Ovary (tissue), 9 donors: ENCODE data around the gene ATRN. TPM values are rescaled to one million over a fixed set of nuclear protein-coding genes. Genes with fewer than 3 reads are reported as not detected.

Experiments
- DNase-seq, 5 donors: peaks; one replicate each; pipeline ENCODE4 v3.0.0-alpha.2; 2019 to 2020
- H3K27ac ChIP-seq, 2 donors: fragments of 200-600 bp; one replicate each; pipeline versions ENCODE4 v1.5.1 to v1.8.0; 2019 to 2022
- H3K27me3 ChIP-seq: fragments of 200-600 bp; one replicate; pipeline ENCODE4 v1.8.0; 2022
- H3K36me3 ChIP-seq: fragments of 200-600 bp; sonication (generic); one replicate; pipeline ENCODE4 v1.5.1; 2019
- H3K4me1 ChIP-seq: one replicate; pipeline ENCODE4 v1.8.1; 2013; ENCODE audit warnings: mild to moderate bottlenecking, moderate library complexity; ENCODE audit not compliant: insufficient read depth
- H3K4me3 ChIP-seq: fragments of 200-600 bp; sonication (generic); one replicate; pipeline ENCODE4 v1.5.1; 2017
- H3K9me3 ChIP-seq, 2 donors: fragments of 200-600 bp in 1 of 2; sonication (generic) in 1 of 2; one replicate each; pipeline versions ENCODE4 v1.5.1 to v1.8.1; 2013 to 2019; ENCODE audit warnings: mild to moderate bottlenecking in 1 of 2, moderate library complexity in 1 of 2
- EP300 ChIP-seq: sonication (generic); formaldehyde crosslinking; IDR thresholded peaks from one replicate; pipeline ENCODE4 v1.6.1; 2017; ENCODE audit warnings: antibody characterized with exemption
- POLR2A ChIP-seq: fragments of 450-650 bp; IDR thresholded peaks from one replicate; pipeline ENCODE4 v1.6.1; 2017; ENCODE audit warnings: antibody characterized with exemption, mild to moderate bottlenecking, moderate library complexity
- WGBS, 3 donors: extraction: QIAGEN DNeasy Blood & Tissue Kit in 1 of 3; methylation state at CpG; one replicate each; pipeline versions ENCODE4 v1.1.5 to v1.1.7; 2013 to 2017; 5-methylcytosine and 5-hydroxymethylcytosine counted together
- intact Hi-C, 4 donors: fragments of 100-400 bp; cut with DNase I; formaldehyde crosslinking; loops; one replicate each; pipeline versions ENCODE4 v1.11.0 to v1.15.1; 2022 to 2023
- polyA plus RNA-seq, 2 donors: library from polyadenylated mRNA; stranded (reverse); fragments of 200-250 nt in 1 of 2; fragments of 350-450 nt in 1 of 2; fragmentation: Illumina TruSeq in 1 of 2; extraction: RNeasy Lipid Tissue Mini Kit (QIAGEN cat#74804) in 1 of 2; gene quantifications; one replicate each; pipeline ENCODE4 v1.2.3, GENCODE V29; 2013 to 2014
- total RNA-seq, 7 donors: library from RNA; depleted of rRNA in 2 of 7; stranded (reverse); fragments of >200 nt in 2 of 7; fragmentation: NEBNext Ultra II Directional in 3 of 7; extraction: Animal tissue kit (Norgen Biotek cat#: 25700) in 3 of 7; gene quantifications; one replicate each; pipeline versions ENCODE4 v1.1.0 to v1.2.4, GENCODE V29; 2016 to 2023
- TF ChIP-seq, protein P1 (sequence below), 3 donors: fragments of 450-650 bp in 2 of 3; fragments of 200-600 bp in 1 of 3; IDR thresholded peaks; one replicate each; pipeline versions ENCODE4 v1.5.1 to v1.8.0; 2016 to 2022; ENCODE audit warnings: antibody characterized with exemption in 3 of 3, mild to moderate bottlenecking in 1 of 3
- donor health status: DM: no; HTN: no; CAD: no; lungs with moderate emphysema.
- donor health status: DM: no; HTN: no; CAD: no.
- donor health status: Bipolar disorder and iron deficiency.
- donor health status: DM: yes; HTN: yes; CAD: no.
- donor health status: DM: no; HTN: no; CAD: no.
- donor health status: DM: yes; HTN: yes; CAD: no.

ATRN gene
- total and polyA plus RNA-seq, 9 donors, result 10.3 to 46.2 (median 23.6) TPM

DNA sequence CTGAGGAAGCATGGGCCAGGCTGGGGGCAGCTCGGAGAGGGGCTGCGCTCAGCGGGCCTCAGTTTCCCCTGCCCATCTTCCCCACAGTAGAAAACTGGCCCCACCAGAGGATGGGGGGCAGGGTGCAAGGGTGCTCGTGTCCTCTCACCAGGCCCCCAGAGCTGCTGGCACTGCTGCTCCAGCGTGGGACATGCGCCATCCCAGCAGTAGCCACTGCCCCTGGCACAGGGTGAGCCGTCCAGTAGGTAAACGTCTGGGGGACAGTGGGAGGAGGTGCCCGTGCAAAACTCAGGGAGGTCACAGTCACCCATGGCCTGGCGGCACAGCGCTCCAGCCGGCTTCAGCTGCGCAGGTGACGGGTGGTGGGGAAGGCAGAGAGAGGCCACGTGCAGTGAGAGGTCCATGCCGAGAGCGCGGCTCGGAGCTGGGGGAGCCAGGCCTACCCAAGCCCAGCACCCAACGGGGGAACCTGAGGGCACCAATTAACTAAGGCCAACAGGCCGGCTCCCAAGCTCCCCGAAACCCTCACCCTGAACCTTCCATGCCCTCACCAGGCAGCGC lies 201.2 kb downstream of the ATRN start:
- TF ChIP-seq EP300 (no peak), POLR2A (no peak)
- TF ChIP-seq, protein P1, sequence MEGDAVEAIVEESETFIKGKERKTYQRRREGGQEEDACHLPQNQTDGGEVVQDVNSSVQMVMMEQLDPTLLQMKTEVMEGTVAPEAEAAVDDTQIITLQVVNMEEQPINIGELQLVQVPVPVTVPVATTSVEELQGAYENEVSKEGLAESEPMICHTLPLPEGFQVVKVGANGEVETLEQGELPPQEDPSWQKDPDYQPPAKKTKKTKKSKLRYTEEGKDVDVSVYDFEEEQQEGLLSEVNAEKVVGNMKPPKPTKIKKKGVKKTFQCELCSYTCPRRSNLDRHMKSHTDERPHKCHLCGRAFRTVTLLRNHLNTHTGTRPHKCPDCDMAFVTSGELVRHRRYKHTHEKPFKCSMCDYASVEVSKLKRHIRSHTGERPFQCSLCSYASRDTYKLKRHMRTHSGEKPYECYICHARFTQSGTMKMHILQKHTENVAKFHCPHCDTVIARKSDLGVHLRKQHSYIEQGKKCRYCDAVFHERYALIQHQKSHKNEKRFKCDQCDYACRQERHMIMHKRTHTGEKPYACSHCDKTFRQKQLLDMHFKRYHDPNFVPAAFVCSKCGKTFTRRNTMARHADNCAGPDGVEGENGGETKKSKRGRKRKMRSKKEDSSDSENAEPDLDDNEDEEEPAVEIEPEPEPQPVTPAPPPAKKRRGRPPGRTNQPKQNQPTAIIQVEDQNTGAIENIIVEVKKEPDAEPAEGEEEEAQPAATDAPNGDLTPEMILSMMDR (IDR thresholded peaks at IDR 0.05), result no peak
- peak in 1 of 5 donors; percentile 31 for DNase-seq
- H3K4me3 ChIP-seq, result no peak overlapping the region
- H3K36me3 ChIP-seq, result no peaks in the 10 kb centered on the region
- intact Hi-C loops, result no loop called here
- no peaks in the 10 kb centered on the region for H3K9me3 ChIP-seq
- no peaks in the 10 kb centered on the region for H3K4me1 ChIP-seq
- H3K27ac ChIP-seq, result no peak overlapping the region
- no peaks in the 10 kb centered on the region for H3K27me3 ChIP-seq
- WGBS, 3 donors, result 67 to 87% (median 75%) methylated on average over 20 to 23 of the region's 23 CpGs

DNA sequence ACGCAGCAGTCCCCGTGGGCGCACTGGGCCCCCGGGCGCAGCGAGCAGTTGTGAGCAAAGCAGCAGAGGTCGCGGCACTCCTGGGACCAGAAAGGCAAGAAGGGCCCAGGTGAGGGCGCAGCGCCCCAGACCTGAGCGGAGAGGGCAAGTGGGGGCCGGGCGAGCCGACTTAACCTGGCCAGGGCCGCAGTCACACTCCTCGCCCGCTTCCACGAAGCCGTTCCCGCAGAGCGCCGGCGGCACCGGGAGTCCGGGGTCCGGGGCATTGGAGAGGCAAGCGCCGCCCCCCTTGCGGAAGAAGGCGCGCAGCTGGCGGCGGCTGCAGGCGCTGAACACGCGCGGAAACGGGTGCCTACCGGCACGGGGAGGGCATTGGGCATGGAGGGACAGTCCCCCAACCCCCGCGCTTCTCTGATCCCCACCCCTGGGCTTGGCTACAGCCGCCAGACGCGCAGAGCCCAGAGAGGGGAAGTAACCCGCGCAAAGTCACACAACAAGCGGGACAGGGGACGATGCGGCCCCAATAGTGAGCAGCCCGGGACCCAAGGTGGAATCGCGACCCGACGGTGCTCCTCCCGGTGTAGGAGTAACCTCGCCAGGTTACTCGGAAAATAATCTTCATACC lies 201.8 kb downstream of the ATRN start:
- WGBS, 3 donors, result 29 to 56% (median 42%) methylated on average over 58 of the region's 58 CpGs
- H3K36me3 ChIP-seq, result no peaks in the 10 kb centered on the region
- no peaks in the 10 kb centered on the region for H3K4me1 ChIP-seq
- no peak overlapping the region for H3K27ac ChIP-seq
- peak in 1 of 5 donors; percentile 40 for DNase-seq
- intact Hi-C loops, result no loop called here
- no peaks in the 10 kb centered on the region for H3K9me3 ChIP-seq
- no peaks in the 10 kb centered on the region for H3K27me3 ChIP-seq
- no peak overlapping the region for H3K4me3 ChIP-seq
- TF ChIP-seq, protein P1 (IDR thresholded peaks at IDR 0.05), result no peak
- TF ChIP-seq POLR2A (no peak), EP300 (no peak)

DNA sequence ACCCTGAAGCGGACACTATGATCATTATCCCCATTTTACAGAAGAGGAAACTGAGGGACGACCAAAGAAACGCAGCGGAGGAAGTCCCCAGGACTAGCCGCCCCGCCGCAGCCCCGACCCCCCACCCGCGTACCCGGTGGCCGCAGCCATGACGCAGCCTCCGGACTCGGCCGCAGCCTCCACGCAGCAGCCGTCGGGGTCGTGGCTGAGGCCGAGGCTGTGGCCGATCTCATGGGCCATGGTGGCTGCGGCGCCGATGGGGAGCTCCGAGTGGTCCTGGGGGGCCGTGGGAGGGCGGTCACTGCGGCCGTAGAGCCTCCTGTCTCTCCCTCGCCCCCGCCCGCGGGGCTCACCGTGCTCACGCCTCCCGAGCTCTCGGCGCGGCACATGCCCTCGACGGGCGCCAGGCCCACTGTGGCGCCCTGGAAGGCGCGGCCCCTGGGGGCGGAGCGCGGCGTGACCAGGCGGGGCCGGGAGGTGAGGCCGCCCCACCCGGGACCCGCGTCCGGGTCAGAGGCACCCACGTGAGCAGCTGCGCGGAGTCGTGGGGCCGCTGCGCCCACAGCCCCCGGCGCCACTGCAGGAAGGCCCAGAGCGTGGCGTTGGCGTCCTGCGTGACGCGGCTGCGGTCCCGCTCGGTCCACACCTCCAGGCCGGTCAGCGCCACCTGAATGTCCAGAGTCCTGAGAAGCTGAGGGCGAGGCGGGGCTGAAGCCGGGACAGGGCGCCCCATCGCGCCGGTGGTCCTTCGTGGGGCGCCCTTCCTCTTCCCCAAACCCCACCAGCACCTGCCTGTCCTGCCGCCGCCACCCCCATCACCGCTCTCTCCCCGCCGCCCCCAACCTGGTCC lies 202.6 kb downstream of the ATRN start:
- WGBS, 3 donors, result 58 to 81% (median 66%) methylated on average over 61 to 90 of the region's 90 CpGs
- peak in 1 of 5 donors; percentile 38 for DNase-seq
- Histone ChIP-seq H3K4me1 (no peaks in the 10 kb centered on the region), H3K4me3 (no peak overlapping the region), H3K27me3 (no peaks in the 10 kb centered on the region), H3K9me3 (no peaks in the 10 kb centered on the region), H3K36me3 (no peaks in the 10 kb centered on the region), H3K27ac (no peak overlapping the region)
- intact Hi-C loops, result no loop called here
- TF ChIP-seq, protein P1 (IDR thresholded peaks at IDR 0.05), result no peak
- no peak for TF ChIP-seq POLR2A
- TF ChIP-seq EP300, result no peak

DNA sequence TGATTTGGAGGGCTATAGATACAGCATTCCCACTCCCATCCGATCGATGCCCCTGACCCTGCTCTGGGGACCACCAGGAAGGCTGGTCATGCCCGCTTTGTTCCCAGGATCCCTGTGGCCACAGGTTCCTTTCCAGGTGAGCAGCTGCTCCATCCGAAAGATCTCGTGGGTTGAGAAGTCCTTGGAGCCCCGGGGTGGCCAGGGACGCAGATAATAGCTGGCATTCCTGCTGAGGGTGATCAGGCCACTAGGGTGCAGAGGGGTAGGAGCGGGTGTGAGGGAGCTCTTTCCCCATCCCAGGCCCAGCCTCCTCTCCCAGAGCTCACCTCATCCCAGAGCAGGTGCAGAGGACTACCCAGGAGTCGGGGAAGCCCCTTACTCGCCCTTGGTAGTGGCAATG lies 203.6 kb downstream of the ATRN start:
- no peaks in the 10 kb centered on the region for H3K4me1 ChIP-seq
- no peaks in the 10 kb centered on the region for H3K9me3 ChIP-seq
- no peak for TF ChIP-seq POLR2A
- TF ChIP-seq, protein P1 (IDR thresholded peaks at IDR 0.05), result no peak
- no peak for TF ChIP-seq EP300
- DNase-seq, result peak in 1 of 5 donors; percentile 30
- no peak overlapping the region for H3K4me3 ChIP-seq
- intact Hi-C loops, result no loop called here
- 79 to 87% (median 82%) methylated on average over 10 of the region's 10 CpGs for WGBS, 3 donors
- no peak overlapping the region for H3K27ac ChIP-seq
- no peaks in the 10 kb centered on the region for H3K36me3 ChIP-seq
- H3K27me3 ChIP-seq, result no peaks in the 10 kb centered on the region
